Measurements from ENCODE around the gene VAMP2. TPM values are rescaled to one million over a fixed set of nuclear protein-coding genes. Genes with fewer than 3 reads are reported as not detected.

The VAMP2 gene
- total RNA-seq = 3.1 and 4.9 TPM in 2 replicates

GRCh38 chr17:8162233-8162996 lies at the start of gene VAMP2:
TSS of gene VAMP2 (minus strand) at chr17:8162948. CDS start at chr17:8162879, 69 bp downstream.
- DNase-seq (ENCODE audit: low read depth in 2 of 2) = peak in 1 of 2 donors; percentile 71

- DNase-seq (ENCODE audit: low read depth in 2 of 2) = no peak
Measured at GRCh38 chr17:8210761-8211458, 48.2 kb upstream of the VAMP2 start.

- peak; percentile 95 to 97 for DNase-seq (ENCODE audit: low read depth in 2 of 2)
Measured at GRCh38 chr17:8209907-8210760, 47.4 kb upstream of the VAMP2 start, which contains the start of gene AURKB. TSS of gene AURKB (minus strand) at chr17:8210575. CDS start at chr17:8210224, 351 bp downstream.

GRCh38 chr17:8206536-8206935 lies 43.8 kb upstream of the VAMP2 start:
- no peak for DNase-seq (ENCODE audit: low read depth in 2 of 2)

- no peak for DNase-seq (ENCODE audit: low read depth in 2 of 2)
Measured at GRCh38 chr17:8204761-8205555, 42.2 kb upstream of the VAMP2 start.

- DNase-seq (ENCODE audit: low read depth in 2 of 2) = peak; percentile 89 to 96
Measured at GRCh38 chr17:8192070-8192815, 29.5 kb upstream of the VAMP2 start.

- DNase-seq (ENCODE audit: low read depth in 2 of 2) = no peak
Measured at GRCh38 chr17:8190506-8190905, 27.8 kb upstream of the VAMP2 start.

GRCh38 chr17:8189711-8190477 lies 27.1 kb upstream of the VAMP2 start, which contains the start of gene BORCS6:
TSS of gene BORCS6 (minus strand) at chr17:8190180. CDS start at chr17:8190140, 40 bp downstream.
- peak; percentile 92 to 99 for DNase-seq (ENCODE audit: low read depth in 2 of 2)

- peak in 1 of 2 donors; percentile 31 for DNase-seq (ENCODE audit: low read depth in 2 of 2)
Measured at GRCh38 chr17:8189041-8189710, 26.4 kb upstream of the VAMP2 start.

- DNase-seq (ENCODE audit: low read depth in 2 of 2) = no peak
Measured at GRCh38 chr17:8188263-8188839, 25.6 kb upstream of the VAMP2 start.

GRCh38 chr17:8187517-8188262 lies 24.9 kb upstream of the VAMP2 start:
- peak; percentile 96 to 98 for DNase-seq (ENCODE audit: low read depth in 2 of 2)

- DNase-seq (ENCODE audit: low read depth in 2 of 2) = peak; percentile 86 to 94
Measured at GRCh38 chr17:8186787-8187516, 24.2 kb upstream of the VAMP2 start.

- no peak for DNase-seq (ENCODE audit: low read depth in 2 of 2)
Measured at GRCh38 chr17:8186446-8186786, 23.7 kb upstream of the VAMP2 start.

- DNase-seq (ENCODE audit: low read depth in 2 of 2) = peak; percentile 54 to 73
Measured at GRCh38 chr17:8185582-8186445, 23.1 kb upstream of the VAMP2 start.

- DNase-seq (ENCODE audit: low read depth in 2 of 2) = no peak
Measured at GRCh38 chr17:8176998-8177731, 14.4 kb upstream of the VAMP2 start.
